ENCODE results near the gene DERA. TPM values are rescaled to one million over a fixed set of nuclear protein-coding genes. Genes with fewer than 3 reads are reported as not detected.
"Not testable (repeated sequence)": the region's sequence is repeated elsewhere in the genome, so short reads cannot be mapped to it uniquely, and the experiment has no call there.

DERA gene
- total RNA-seq, 4 donors from 2014 or later, result 54.1 to 74.3 (median 69.5) TPM

DNA sequence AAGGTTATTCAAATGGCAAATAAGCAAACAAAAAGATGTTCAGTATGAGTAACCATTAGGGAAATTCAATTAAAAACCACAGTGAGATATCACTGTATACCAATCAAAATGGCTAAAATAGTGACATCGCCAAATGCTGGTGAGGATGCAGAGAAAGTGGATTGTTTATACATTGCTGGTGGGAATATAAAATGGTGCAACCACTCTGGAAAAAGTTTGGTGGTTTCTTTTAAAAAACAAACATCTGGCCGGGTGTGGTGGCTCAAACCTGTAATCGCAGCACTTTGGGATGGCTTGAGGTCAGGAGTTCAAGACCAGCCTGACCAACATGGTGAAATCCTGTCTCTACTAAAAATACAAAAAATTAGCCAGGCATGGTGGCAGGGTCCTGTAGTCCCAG lies 42.9 kb upstream of the DERA start:
- no peaks in the 10 kb centered on the region for H3K4me1 ChIP-seq
- H3K9me3 ChIP-seq, result no peaks in the 10 kb centered on the region
- 92 to 96% methylated on average over 3 of the region's 3 CpGs for WGBS, 2 donors
- no peak for DNase-seq
- no peaks in the 10 kb centered on the region for H3K36me3 ChIP-seq
- intact Hi-C loops (cut with DNase I), result no loop called here
- H3K4me3 ChIP-seq (replicated peaks in 1 of 3), result no peak overlapping the region
- TF ChIP-seq, protein P1, sequence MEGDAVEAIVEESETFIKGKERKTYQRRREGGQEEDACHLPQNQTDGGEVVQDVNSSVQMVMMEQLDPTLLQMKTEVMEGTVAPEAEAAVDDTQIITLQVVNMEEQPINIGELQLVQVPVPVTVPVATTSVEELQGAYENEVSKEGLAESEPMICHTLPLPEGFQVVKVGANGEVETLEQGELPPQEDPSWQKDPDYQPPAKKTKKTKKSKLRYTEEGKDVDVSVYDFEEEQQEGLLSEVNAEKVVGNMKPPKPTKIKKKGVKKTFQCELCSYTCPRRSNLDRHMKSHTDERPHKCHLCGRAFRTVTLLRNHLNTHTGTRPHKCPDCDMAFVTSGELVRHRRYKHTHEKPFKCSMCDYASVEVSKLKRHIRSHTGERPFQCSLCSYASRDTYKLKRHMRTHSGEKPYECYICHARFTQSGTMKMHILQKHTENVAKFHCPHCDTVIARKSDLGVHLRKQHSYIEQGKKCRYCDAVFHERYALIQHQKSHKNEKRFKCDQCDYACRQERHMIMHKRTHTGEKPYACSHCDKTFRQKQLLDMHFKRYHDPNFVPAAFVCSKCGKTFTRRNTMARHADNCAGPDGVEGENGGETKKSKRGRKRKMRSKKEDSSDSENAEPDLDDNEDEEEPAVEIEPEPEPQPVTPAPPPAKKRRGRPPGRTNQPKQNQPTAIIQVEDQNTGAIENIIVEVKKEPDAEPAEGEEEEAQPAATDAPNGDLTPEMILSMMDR (IDR thresholded peaks at IDR 0.05), result no peak
- TF ChIP-seq POLR2A (IDR thresholded peaks at IDR 0.05), result no peak
- no peak overlapping the region for H3K27ac ChIP-seq
- no peaks in the 10 kb centered on the region for H3K27me3 ChIP-seq

DNA sequence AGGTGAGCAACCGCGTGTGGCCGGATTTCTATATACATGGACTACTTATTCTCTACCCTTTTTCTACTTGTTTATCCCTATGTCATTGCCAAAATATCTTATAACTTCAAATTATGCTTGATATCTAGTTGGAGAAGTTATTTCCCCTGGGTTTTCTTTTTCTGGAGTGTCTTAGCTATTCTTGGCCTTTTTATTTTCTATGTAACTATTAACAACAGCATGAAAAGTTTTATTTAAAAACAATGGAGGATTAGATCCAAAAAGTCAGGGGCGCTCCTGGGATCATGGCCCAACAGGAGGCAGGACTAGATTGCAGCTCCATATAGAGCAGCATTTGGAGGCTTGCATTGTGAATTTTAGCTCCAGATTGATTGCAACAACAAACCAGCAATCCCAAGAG lies 37.6 kb upstream of the DERA start:
- intact Hi-C loops (cut with DNase I), result no loop called here
- TF ChIP-seq, protein P1 (IDR thresholded peaks at IDR 0.05), result no peak
- TF ChIP-seq POLR2A (IDR thresholded peaks at IDR 0.05), result no peak
- H3K4me1 ChIP-seq, result no peaks in the 10 kb centered on the region
- no peaks in the 10 kb centered on the region for H3K9me3 ChIP-seq
- no peak for DNase-seq
- no peaks in the 10 kb centered on the region for H3K27me3 ChIP-seq
- H3K4me3 ChIP-seq (replicated peaks in 1 of 3), result no peak overlapping the region
- 87 to 90% methylated on average over 4 of the region's 4 CpGs for WGBS, 2 donors
- H3K27ac ChIP-seq, result no peak overlapping the region
- H3K36me3 ChIP-seq, result no peaks in the 10 kb centered on the region

GRCh38 chr12:15874556-15875145 lies 36.5 kb upstream of the DERA start:
- H3K4me3 ChIP-seq (replicated peaks in 1 of 3); H3K36me3 ChIP-seq; intact Hi-C loops (cut with DNase I); DNase-seq; H3K27me3 ChIP-seq; H3K4me1 ChIP-seq; H3K27ac ChIP-seq; H3K9me3 ChIP-seq: not testable (repeated sequence)
- 96 to 100% methylated on average over 6 to 13 of the region's 20 CpGs for WGBS, 2 donors

DNA sequence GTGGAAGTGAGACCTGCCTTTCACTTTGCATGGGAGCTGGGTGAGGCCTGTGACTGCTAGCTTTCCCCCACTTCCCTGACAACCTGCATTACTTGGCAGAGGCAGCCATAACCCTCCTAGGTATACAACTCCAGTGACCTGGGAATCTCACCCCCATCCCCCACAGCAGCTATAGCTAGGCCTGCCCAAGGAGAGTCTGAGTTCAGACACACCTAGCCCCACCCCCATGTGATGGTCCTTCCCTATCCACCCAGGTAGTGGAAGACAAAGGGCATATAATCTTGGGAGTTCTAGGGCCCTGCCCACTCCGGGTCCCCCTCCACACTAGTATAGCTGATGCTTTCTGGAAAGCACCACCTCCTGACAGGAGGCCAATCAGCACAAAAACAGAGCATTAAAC lies 35.3 kb upstream of the DERA start:
- Histone ChIP-seq H3K4me1 (no peaks in the 10 kb centered on the region), H3K9me3 (no peaks in the 10 kb centered on the region), H3K27ac (no peak overlapping the region), H3K36me3 (no peaks in the 10 kb centered on the region), H3K27me3 (no peaks in the 10 kb centered on the region), H3K4me3 (replicated peaks in 1 of 3) (no peak overlapping the region)
- TF ChIP-seq POLR2A (IDR thresholded peaks at IDR 0.05), result no peak
- TF ChIP-seq, protein P1 (IDR thresholded peaks at IDR 0.05), result no peak
- intact Hi-C loops (cut with DNase I), result no loop called here
- DNase-seq, result no peak
- 88% methylated on average over 1 of the region's 1 CpG; no CpG with 5 or more reads in 1 of the 2 donors for WGBS, 2 donors

DNA sequence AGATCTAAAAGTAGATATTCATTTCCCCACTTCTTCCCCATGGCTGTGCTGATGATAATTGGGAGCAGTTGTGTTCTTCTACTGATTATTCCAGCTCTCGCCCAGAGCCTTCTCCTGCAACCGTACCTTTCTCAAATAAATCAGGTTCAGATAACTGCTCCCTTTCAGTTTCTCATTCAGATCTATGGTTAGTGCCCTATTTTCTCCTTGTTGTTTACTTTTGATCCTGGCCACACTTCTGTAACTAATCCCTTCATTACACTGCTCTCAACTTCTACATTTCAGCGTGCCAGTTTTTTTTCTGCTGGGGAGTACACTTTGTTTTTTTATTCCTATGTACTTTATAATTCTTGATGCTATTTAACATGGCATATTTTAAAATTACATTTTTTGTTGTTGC lies 31.7 kb upstream of the DERA start:
- H3K9me3 ChIP-seq, result no peaks in the 10 kb centered on the region
- no peaks in the 10 kb centered on the region for H3K27me3 ChIP-seq
- TF ChIP-seq POLR2A (IDR thresholded peaks at IDR 0.05), result no peak
- TF ChIP-seq, protein P1 (IDR thresholded peaks at IDR 0.05), result no peak
- no peak overlapping the region for H3K27ac ChIP-seq
- H3K36me3 ChIP-seq, result no peaks in the 10 kb centered on the region
- peaks cover 8 to 12% of the 10 kb centered on the region in 2 donors for H3K4me1 ChIP-seq
- intact Hi-C loops (cut with DNase I), result no loop called here
- DNase-seq, result no peak
- 88 to 91% methylated on average over 3 of the region's 3 CpGs for WGBS, 2 donors
- no peak overlapping the region for H3K4me3 ChIP-seq (replicated peaks in 1 of 3)
